H9 (cell line): Measurements from ENCODE around the gene PAX6. TPM values are rescaled to one million over a fixed set of nuclear protein-coding genes. Genes with fewer than 3 reads are reported as not detected.

ENCODE experiments used
- DNase-seq: peaks from one replicate; pipeline ENCODE4 v3.0.0-alpha.2; 2017
- H2AFZ ChIP-seq: one replicate; pipeline ENCODE4 v1.6.1; 2013; ENCODE audit warnings: mild to moderate bottlenecking, low read length, control low read depth, moderate library complexity
- H2AK5ac ChIP-seq: 2 replicates; pipeline ENCODE4 v1.6.1; 2013; ENCODE audit warnings: low read length, control low read depth, mixed read lengths; ENCODE audit not compliant: insufficient read length
- H2BK120ac ChIP-seq: one replicate; pipeline ENCODE4 v1.6.1; 2013; ENCODE audit warnings: low read depth, mild to moderate bottlenecking, low read length, control low read depth, inconsistent platforms; ENCODE audit not compliant: poor library complexity, severe bottlenecking
- H2BK12ac ChIP-seq: 2 replicates; pipeline ENCODE4 v1.6.1; 2013; ENCODE audit warnings: low read length, control low read depth, mixed read lengths, low read depth; ENCODE audit not compliant: insufficient read length
- H2BK15ac ChIP-seq: 2 replicates; pipeline ENCODE4 v1.6.1; 2013; ENCODE audit warnings: low read depth, low read length, control low read depth
- H2BK20ac ChIP-seq: one replicate; pipeline ENCODE4 v1.6.1; 2013; ENCODE audit warnings: low read depth, mild to moderate bottlenecking, low read length, control low read depth, inconsistent platforms; ENCODE audit not compliant: poor library complexity, severe bottlenecking
- H2BK5ac ChIP-seq: 2 replicates; pipeline ENCODE4 v1.6.1; 2013; ENCODE audit warnings: low read length, control low read depth, mixed read lengths; ENCODE audit not compliant: insufficient read length
- H3K14ac ChIP-seq: 2 replicates; pipeline ENCODE4 v1.6.1; 2013; ENCODE audit warnings: low read length, control low read depth; ENCODE audit not compliant: insufficient read depth
- H3K18ac ChIP-seq: 2 replicates; pipeline ENCODE4 v1.6.1; 2013; ENCODE audit warnings: low read depth, mild to moderate bottlenecking, mixed read lengths, low read length, control low read depth; ENCODE audit not compliant: insufficient read length
- H3K23ac ChIP-seq: 2 replicates; pipeline ENCODE4 v1.6.1; 2013; ENCODE audit warnings: low read length, control low read depth, mixed read lengths, low read depth; ENCODE audit not compliant: insufficient read length
- H3K23me2 ChIP-seq: 2 replicates; pipeline ENCODE4 v1.6.1; 2013; ENCODE audit warnings: low read depth, mild to moderate bottlenecking, mixed read lengths, low read length, control low read depth; ENCODE audit not compliant: insufficient read length, poor library complexity, severe bottlenecking
- H3K27ac ChIP-seq: 2 replicates; pipeline ENCODE4 v1.5.1; 2013; ENCODE audit warnings: low read length, control low read depth, mixed read lengths, low read depth; ENCODE audit not compliant: insufficient read length
- H3K27me3 ChIP-seq: 2 replicates; pipeline ENCODE4 v1.6.1; 2013; ENCODE audit warnings: low read length, control low read depth, inconsistent platforms; ENCODE audit not compliant: insufficient read depth
- H3K4ac ChIP-seq: 2 replicates; pipeline ENCODE4 v1.6.1; 2013; ENCODE audit warnings: low read depth, mild to moderate bottlenecking, control low read depth, inconsistent platforms, low read length, moderate library complexity
- H3K4me1 ChIP-seq: 2 replicates; pipeline ENCODE4 v1.6.1; 2013; ENCODE audit warnings: low read length, control low read depth, inconsistent platforms; ENCODE audit not compliant: insufficient read depth
- H3K4me2 ChIP-seq: 2 replicates; pipeline ENCODE4 v1.6.1; 2013; ENCODE audit warnings: low read length, control low read depth, mixed read lengths; ENCODE audit not compliant: insufficient read length, insufficient read depth
- H3K56ac ChIP-seq: 2 replicates; pipeline ENCODE4 v1.6.1; 2013; ENCODE audit warnings: low read depth, mild to moderate bottlenecking, mixed read lengths, low read length, control low read depth; ENCODE audit not compliant: insufficient read length
- H3K79me1 ChIP-seq: 2 replicates; pipeline ENCODE4 v1.6.1; 2013; ENCODE audit warnings: low read depth, mild to moderate bottlenecking, moderate library complexity, low read length, control low read depth, inconsistent platforms; ENCODE audit not compliant: insufficient read depth, poor library complexity, severe bottlenecking
- H3K79me2 ChIP-seq: 2 replicates; pipeline ENCODE4 v1.6.1; 2013; ENCODE audit warnings: low read length, control low read depth, inconsistent platforms; ENCODE audit not compliant: insufficient read depth
- H3K9ac ChIP-seq: 2 replicates; pipeline ENCODE4 v1.6.1; 2013; ENCODE audit warnings: low read length, control low read depth, mixed read lengths; ENCODE audit not compliant: insufficient read length; ENCODE audit errors: extremely low read depth
- H3K9me3 ChIP-seq: one replicate; pipeline ENCODE4 v1.6.1; 2013; ENCODE audit warnings: low read depth, low read length, inconsistent platforms; ENCODE audit not compliant: control insufficient read depth
- H3T11ph ChIP-seq: one replicate; pipeline ENCODE4 v1.6.1; 2013; ENCODE audit warnings: mild to moderate bottlenecking, low read length, control low read depth, inconsistent platforms
- H4K20me1 ChIP-seq: one replicate; pipeline ENCODE4 v1.6.1; 2013; ENCODE audit not compliant: control insufficient read depth, insufficient read length, insufficient read depth
- H4K5ac ChIP-seq: 2 replicates; pipeline ENCODE4 v1.6.1; 2013; ENCODE audit warnings: low read depth, mild to moderate bottlenecking, mixed read lengths, low read length, control low read depth; ENCODE audit not compliant: insufficient read length
- H4K8ac ChIP-seq: replicated peaks from 2 replicates; pipeline ENCODE4 v1.6.1; 2013; ENCODE audit warnings: low read length, control low read depth, mixed read lengths, low read depth; ENCODE audit not compliant: insufficient read length
- H4K91ac ChIP-seq: 2 replicates; pipeline ENCODE4 v1.6.1; 2013; ENCODE audit warnings: low read depth, mild to moderate bottlenecking, moderate library complexity, mixed read lengths, low read length, control low read depth; ENCODE audit not compliant: insufficient read length
- H3K27ac Mint-ChIP-seq, 3 experiments: 2 replicates in 2 of 3; 3 replicates in 1 of 3; pipeline ENCODE4 v1.8.0; 2020 to 2021; ENCODE audit warnings: mixed read lengths in 3 of 3, mild to moderate bottlenecking in 1 of 3, moderate library complexity in 1 of 3
- H3K27me3 Mint-ChIP-seq: 2 replicates; pipeline ENCODE4 v1.8.0; 2021; ENCODE audit warnings: low read depth, mild to moderate bottlenecking, moderate library complexity, mixed read lengths
- H3K36me3 Mint-ChIP-seq, 3 experiments: 2 replicates in 2 of 3; 3 replicates in 1 of 3; pipeline ENCODE4 v1.8.0; 2020 to 2021; ENCODE audit warnings: low read depth in 3 of 3, mixed read lengths in 3 of 3; ENCODE audit not compliant: insufficient read depth in 1 of 3
- H3K4me1 Mint-ChIP-seq, 2 experiments: 2 replicates each; pipeline ENCODE4 v1.8.0; 2020; ENCODE audit warnings: mixed read lengths in 2 of 2
- H3K4me3 Mint-ChIP-seq, 2 experiments: 2 replicates in 1 of 2; 3 replicates in 1 of 2; pipeline ENCODE4 v1.8.0; 2020 to 2021; ENCODE audit warnings: mild to moderate bottlenecking in 2 of 2, mixed read lengths in 2 of 2, moderate library complexity in 1 of 2
- H3K9me3 Mint-ChIP-seq, 2 experiments: 2 replicates in 1 of 2; 3 replicates in 1 of 2; pipeline ENCODE4 v1.8.0; 2020; ENCODE audit warnings: mild to moderate bottlenecking in 2 of 2, mixed read lengths in 2 of 2, moderate library complexity in 1 of 2
- WGBS: extraction: QIAGEN DNeasy Blood & Tissue Kit; methylation state at CpG from one replicate; pipeline ENCODE4 v1.1.7; 2013; ENCODE audit warnings: missing lambda C conversion rate, low lambda C conversion rate, mixed read lengths; ENCODE audit not compliant: insufficient read length; ENCODE audit errors: extremely low coverage; 5-methylcytosine and 5-hydroxymethylcytosine counted together
- total RNA-seq: library from RNA; stranded (reverse); gene quantifications from 2 replicates; pipeline ENCODE4 v1.2.1, GENCODE V29; 2021
- TF ChIP-seq, protein P1 (sequence below): fragments of 200-600 bp; sonication (generic); conservative IDR thresholded peaks from 3 replicates; pipeline ENCODE4 v1.8.0; 2021; ENCODE audit warnings: antibody characterized with exemption, mild to moderate bottlenecking

PAX6 gene
- total RNA-seq, 1 experiment from 2014 or later = not detected

DNA sequence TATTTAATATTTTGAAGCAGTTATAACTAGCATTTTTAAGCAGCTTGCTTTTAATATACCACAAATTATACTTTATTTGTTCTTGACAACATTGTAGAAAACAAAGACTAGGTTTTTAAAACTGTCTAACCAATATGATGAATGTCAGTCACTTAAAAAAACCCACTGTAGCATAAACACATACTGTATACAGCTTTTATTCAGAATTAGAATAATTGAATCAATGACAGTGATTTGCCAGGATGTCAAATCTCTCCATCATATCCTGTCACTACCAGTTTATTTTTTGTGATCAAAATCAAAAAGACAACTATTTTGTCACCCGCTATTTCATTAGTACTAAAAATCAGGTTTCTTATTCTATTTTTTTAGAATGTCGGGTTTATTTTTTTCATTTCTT, 26.5 kb downstream of the PAX6 start:
- H2BK20ac ChIP-seq = no peak overlapping the region
- H3K4me1 ChIP-seq = no peaks in the 10 kb centered on the region
- Mint-ChIP-seq H3K27me3 (no peaks in the 10 kb centered on the region), H3K27ac (no peak overlapping the region), H3K9me3 (no peaks in the 10 kb centered on the region), H3K36me3 (no peaks in the 10 kb centered on the region), H3K4me1 (peaks cover 7 to 21% of the 10 kb centered on the region in 2 experiments), H3K4me3 (no peak overlapping the region)
- H3K14ac ChIP-seq = no peak overlapping the region
- peaks cover 3% of the 10 kb centered on the region for H4K20me1 ChIP-seq
- H3K79me2 ChIP-seq = no peaks in the 10 kb centered on the region
- H3K27me3 ChIP-seq = no peaks in the 10 kb centered on the region
- WGBS = no CpG with 5 or more reads among the region's 2 CpGs
- no peak for DNase-seq
- H3K79me1 ChIP-seq = no peaks in the 10 kb centered on the region
- no peak overlapping the region for H2BK120ac ChIP-seq
- H2BK15ac ChIP-seq = no peak overlapping the region
- no peak overlapping the region for H2AFZ ChIP-seq
- H2BK12ac ChIP-seq = no peak overlapping the region
- H3K18ac ChIP-seq = no peak overlapping the region
- no peak overlapping the region for H4K91ac ChIP-seq
- no peak overlapping the region for H3T11ph ChIP-seq
- no peak overlapping the region for H3K23ac ChIP-seq
- H3K9ac ChIP-seq = no peak overlapping the region
- H3K9me3 ChIP-seq = no peaks in the 10 kb centered on the region
- no peak overlapping the region for H2BK5ac ChIP-seq
- no peak overlapping the region for H3K56ac ChIP-seq
- TF ChIP-seq, protein P1, sequence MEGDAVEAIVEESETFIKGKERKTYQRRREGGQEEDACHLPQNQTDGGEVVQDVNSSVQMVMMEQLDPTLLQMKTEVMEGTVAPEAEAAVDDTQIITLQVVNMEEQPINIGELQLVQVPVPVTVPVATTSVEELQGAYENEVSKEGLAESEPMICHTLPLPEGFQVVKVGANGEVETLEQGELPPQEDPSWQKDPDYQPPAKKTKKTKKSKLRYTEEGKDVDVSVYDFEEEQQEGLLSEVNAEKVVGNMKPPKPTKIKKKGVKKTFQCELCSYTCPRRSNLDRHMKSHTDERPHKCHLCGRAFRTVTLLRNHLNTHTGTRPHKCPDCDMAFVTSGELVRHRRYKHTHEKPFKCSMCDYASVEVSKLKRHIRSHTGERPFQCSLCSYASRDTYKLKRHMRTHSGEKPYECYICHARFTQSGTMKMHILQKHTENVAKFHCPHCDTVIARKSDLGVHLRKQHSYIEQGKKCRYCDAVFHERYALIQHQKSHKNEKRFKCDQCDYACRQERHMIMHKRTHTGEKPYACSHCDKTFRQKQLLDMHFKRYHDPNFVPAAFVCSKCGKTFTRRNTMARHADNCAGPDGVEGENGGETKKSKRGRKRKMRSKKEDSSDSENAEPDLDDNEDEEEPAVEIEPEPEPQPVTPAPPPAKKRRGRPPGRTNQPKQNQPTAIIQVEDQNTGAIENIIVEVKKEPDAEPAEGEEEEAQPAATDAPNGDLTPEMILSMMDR = no peak
- no peak overlapping the region for H3K27ac ChIP-seq
- no peak overlapping the region for H3K4ac ChIP-seq
- no peaks in the 10 kb centered on the region for H3K23me2 ChIP-seq
- no peak overlapping the region for H2AK5ac ChIP-seq
- H4K5ac ChIP-seq = no peak overlapping the region
- H4K8ac ChIP-seq = no peak overlapping the region
- H3K4me2 ChIP-seq = no peak overlapping the region
